ENCODE measurements around the gene KLHL42. TPM values are rescaled to one million over a fixed set of nuclear protein-coding genes. Genes with fewer than 3 reads are reported as not detected.

Gene KLHL42
- total RNA-seq, 6 donors from 2014 or later = 18.5 to 46.1 (median 22.6) TPM

GRCh38 chr12:27806259-27806658 is 26.2 kb downstream of the KLHL42 start:
- ATAC-seq (ENCODE audit: low FRiP score in 2 of 2) (no peak), DNase-seq (no peak)
- H3K9me3 ChIP-seq = no peaks in the 10 kb centered on the region
- no peaks in the 10 kb centered on the region for H3K27me3 ChIP-seq
- WGBS, 2 donors = 85% methylated on average over 4 of the region's 4 CpGs; no CpG with 5 or more reads in 1 of the 2 donors
- no peaks in the 10 kb centered on the region for H3K4me1 ChIP-seq
- no peak overlapping the region for H3K27ac ChIP-seq
- TF ChIP-seq POLR2AphosphoS5 (IDR thresholded peaks at IDR 0.05) (no peak), POLR2A (IDR thresholded peaks at IDR 0.05) (no peak), EP300 (IDR thresholded peaks at IDR 0.05) (no peak), CTCF (IDR thresholded peaks at IDR 0.05) (no peak)
- no peaks in the 10 kb centered on the region for H3K36me3 ChIP-seq
- H3K4me3 ChIP-seq = no peak overlapping the region

- Histone ChIP-seq H3K9me3 (no peaks in the 10 kb centered on the region), H3K4me3 (no peak overlapping the region), H3K27ac (no peak overlapping the region), H3K36me3 (no peaks in the 10 kb centered on the region), H3K4me1 (no peaks in the 10 kb centered on the region), H3K27me3 (no peaks in the 10 kb centered on the region)
- WGBS, 2 donors = 56 to 67% methylated on average over 8 of the region's 8 CpGs
- ATAC-seq (ENCODE audit: low FRiP score in 2 of 2) (no peak), DNase-seq (no peak)
- TF ChIP-seq POLR2A (IDR thresholded peaks at IDR 0.05) (no peak), POLR2AphosphoS5 (IDR thresholded peaks at IDR 0.05) (no peak), EP300 (IDR thresholded peaks at IDR 0.05) (no peak), CTCF (IDR thresholded peaks at IDR 0.05) (no peak)
Observed at GRCh38 chr12:27807063-27807703, 27.1 kb downstream of the KLHL42 start.

GRCh38 chr12:27808841-27809240 is 28.8 kb downstream of the KLHL42 start:
- Histone ChIP-seq H3K4me1 (no peaks in the 10 kb centered on the region), H3K36me3 (no peaks in the 10 kb centered on the region), H3K27ac (no peak overlapping the region), H3K27me3 (no peaks in the 10 kb centered on the region), H3K4me3 (no peak overlapping the region), H3K9me3 (no peaks in the 10 kb centered on the region)
- TF ChIP-seq CTCF (IDR thresholded peaks at IDR 0.05) (no peak), EP300 (IDR thresholded peaks at IDR 0.05) (no peak), POLR2A (IDR thresholded peaks at IDR 0.05) (no peak), POLR2AphosphoS5 (IDR thresholded peaks at IDR 0.05) (no peak)
- WGBS, 2 donors = 54 to 55% methylated on average over 6 of the region's 6 CpGs
- no peak for ATAC-seq (ENCODE audit: low FRiP score in 2 of 2)
- DNase-seq = no peak

GRCh38 chr12:27810756-27811155 is 30.7 kb downstream of the KLHL42 start:
- Histone ChIP-seq H3K27ac (no peak overlapping the region), H3K27me3 (no peaks in the 10 kb centered on the region), H3K36me3 (no peaks in the 10 kb centered on the region), H3K4me1 (no peaks in the 10 kb centered on the region), H3K9me3 (no peaks in the 10 kb centered on the region), H3K4me3 (no peak overlapping the region)
- TF ChIP-seq POLR2AphosphoS5 (IDR thresholded peaks at IDR 0.05) (no peak), CTCF (IDR thresholded peaks at IDR 0.05) (no peak), POLR2A (IDR thresholded peaks at IDR 0.05) (no peak), EP300 (IDR thresholded peaks at IDR 0.05) (no peak)
- ATAC-seq (ENCODE audit: low FRiP score in 2 of 2) (no peak), DNase-seq (no peak)
- WGBS, 2 donors = 58 to 69% methylated on average over 4 of the region's 4 CpGs

GRCh38 chr12:27812502-27812901 is 32.5 kb downstream of the KLHL42 start:
- no peak for DNase-seq
- no peaks in the 10 kb centered on the region for H3K4me1 ChIP-seq
- no peaks in the 10 kb centered on the region for H3K27me3 ChIP-seq
- H3K9me3 ChIP-seq = no peaks in the 10 kb centered on the region
- ATAC-seq (ENCODE audit: low FRiP score in 2 of 2) = no peak
- TF ChIP-seq POLR2A (IDR thresholded peaks at IDR 0.05) = no peak
- no peak for TF ChIP-seq EP300 (IDR thresholded peaks at IDR 0.05)
- TF ChIP-seq POLR2AphosphoS5 (IDR thresholded peaks at IDR 0.05) = no peak
- no peak for TF ChIP-seq CTCF (IDR thresholded peaks at IDR 0.05)
- H3K27ac ChIP-seq = no peak overlapping the region
- H3K4me3 ChIP-seq = no peak overlapping the region
- H3K36me3 ChIP-seq = no peaks in the 10 kb centered on the region
- 69 to 70% methylated on average over 6 of the region's 6 CpGs for WGBS, 2 donors

Data from upper lobe of left lung (tissue), 6 donors.